DLD1 (cell line): ENCODE data around the gene GAD1.

ENCODE experiments used
- in situ Hi-C: cut with HindIII; loops from 2 replicates; pipeline ENCODE4 v1.10.0; 2017; ENCODE audit warnings: low sequenced_read_pairs

Gene GAD1

GRCh38 chr2:170840717-170841210, 24.1 kb downstream of the GAD1 start:
- in situ Hi-C loops = no loop called here

GRCh38 chr2:170842785-170843184, 26.1 kb downstream of the GAD1 start:
- in situ Hi-C loops = no loop called here

GRCh38 chr2:170843656-170844055, 27.0 kb downstream of the GAD1 start:
- in situ Hi-C loops = no loop called here

- in situ Hi-C loops = no loop called here
Measured at GRCh38 chr2:170845343-170845742, 28.7 kb downstream of the GAD1 start.

DNA sequence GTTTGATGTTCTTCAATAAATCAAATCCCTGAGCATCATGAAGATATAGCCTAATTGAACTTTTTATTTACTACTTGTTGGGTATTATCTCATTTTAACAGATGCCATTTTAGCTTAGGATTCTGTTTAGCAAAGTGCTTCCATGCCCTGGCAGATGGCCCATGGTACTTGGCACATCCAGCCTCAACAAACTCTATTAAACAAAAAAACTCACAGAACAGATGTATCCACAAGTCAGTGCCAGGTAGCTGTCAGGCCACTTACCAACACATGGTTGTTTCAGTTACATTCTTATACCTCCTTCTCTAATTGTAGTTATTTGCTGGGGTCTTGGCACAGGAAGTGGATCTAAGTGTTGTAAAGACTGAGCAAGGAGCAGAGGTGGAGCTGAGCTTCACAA, 29.6 kb downstream of the GAD1 start:
- in situ Hi-C loops = no loop called here

GRCh38 chr2:170847716-170848115, 31.0 kb downstream of the GAD1 start:
- in situ Hi-C loops = no loop called here

DNA sequence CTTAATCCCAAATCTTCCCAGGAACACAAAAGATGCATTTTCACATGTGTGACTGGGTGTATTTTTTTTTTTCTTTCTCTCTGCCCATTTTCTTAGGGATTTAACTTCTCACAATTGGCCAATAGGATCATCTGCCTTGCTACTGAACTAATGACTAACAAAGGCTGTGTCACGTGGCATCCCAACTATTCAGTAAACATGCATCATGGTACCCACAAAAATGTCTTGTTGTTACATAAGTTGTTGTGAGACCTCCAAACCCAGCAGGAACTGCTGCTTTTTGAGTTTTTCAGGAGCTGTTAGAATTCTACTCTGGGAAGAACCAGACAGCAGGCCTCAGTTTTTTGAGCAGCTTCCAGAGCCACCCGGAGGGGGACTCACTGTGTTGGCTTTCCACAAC, 31.9 kb downstream of the GAD1 start:
- in situ Hi-C loops = no loop called here

- in situ Hi-C loops = no loop called here
Measured at GRCh38 chr2:170850251-170850650, 33.6 kb downstream of the GAD1 start.

DNA sequence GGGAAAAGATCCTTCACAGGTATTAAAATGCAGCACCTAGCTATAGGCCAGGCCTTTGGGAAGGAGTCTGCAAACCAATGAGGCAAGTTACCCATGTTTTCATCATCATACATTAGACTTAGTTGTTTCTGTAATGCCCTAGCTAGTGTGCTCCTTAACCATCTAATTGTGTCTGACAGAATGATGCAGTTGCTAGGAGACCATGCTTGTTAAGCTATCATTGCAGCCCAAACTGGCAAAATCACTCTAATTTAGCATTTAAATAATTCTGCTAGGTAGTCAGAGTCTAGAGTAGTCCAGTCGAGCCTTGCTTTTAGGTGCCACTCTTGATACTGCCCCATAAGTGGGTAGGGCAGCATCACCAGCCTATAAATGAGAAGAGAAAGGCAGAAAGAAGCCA, 34.9 kb downstream of the GAD1 start:
- in situ Hi-C loops = no loop called here

GRCh38 chr2:170856066-170856465, 39.4 kb downstream of the GAD1 start:
- in situ Hi-C loops = no loop called here

DNA sequence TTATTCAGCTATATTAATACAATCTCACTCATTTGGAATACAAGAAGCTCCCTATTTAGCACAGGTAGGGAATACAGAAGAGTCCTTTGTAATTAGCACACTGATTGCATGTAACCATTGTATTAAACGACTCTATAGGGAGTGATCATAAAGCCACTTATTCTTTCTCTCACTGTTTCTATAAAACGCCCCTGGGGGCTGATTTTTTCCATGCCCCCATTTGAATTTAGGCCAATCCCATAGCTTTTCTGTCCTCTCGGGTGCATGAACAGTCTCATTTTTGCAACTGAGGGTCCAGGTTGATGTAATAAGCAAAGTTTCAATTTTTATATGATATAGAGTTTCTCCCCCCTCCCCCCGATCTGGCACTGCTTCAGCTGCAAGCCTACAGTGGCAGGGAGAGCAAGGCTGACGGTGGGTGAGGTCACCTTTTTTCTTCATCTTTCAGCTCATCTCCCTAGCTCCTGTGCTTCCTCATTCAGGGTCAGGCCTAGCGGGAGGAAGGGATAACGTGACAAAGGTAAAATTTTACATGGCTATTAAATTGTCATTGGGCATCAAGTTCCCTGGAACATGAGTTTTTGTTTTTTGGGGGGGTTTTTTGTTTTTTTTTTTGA, 45.7 kb downstream of the GAD1 start:
- in situ Hi-C loops = no loop called here

DNA sequence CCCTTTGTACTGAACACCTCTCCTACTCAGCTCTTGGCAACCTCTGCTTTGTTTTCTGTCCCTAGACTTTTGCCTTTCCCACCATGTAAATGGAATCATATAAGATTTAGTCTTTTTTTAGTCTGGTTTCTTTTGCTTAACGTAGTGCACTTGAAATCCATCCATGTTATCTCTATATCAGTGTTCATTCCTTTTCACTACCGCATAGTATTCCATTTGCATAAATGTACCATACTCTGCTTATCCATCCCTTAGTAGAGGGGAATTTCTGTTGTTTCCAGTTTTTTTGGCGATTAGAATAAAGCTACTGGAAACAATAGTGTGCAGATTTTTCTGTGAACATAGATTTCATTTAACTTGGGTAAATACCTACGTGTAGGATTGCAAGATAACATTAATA, 46.4 kb downstream of the GAD1 start:
- in situ Hi-C loops = no loop called here

DNA sequence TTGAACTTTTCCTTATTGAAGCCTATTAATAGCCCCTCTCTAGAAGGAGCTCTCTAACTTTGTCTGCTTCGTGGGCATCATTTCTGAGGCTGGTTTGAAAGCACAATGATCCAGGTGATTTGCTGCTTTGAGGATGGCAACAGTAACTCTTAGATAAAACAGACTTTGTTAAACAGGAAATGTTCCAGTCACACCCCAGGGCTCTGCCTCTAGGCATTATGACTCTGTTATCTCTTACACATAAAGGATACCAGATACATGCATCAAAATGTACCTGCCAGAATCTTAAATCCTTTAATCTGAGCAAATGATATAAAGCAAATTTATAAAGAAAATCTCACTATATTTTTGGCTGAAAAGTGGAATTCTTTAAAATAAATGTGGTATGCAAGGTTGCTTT, 52.3 kb downstream of the GAD1 start:
- in situ Hi-C loops = no loop called here

DNA sequence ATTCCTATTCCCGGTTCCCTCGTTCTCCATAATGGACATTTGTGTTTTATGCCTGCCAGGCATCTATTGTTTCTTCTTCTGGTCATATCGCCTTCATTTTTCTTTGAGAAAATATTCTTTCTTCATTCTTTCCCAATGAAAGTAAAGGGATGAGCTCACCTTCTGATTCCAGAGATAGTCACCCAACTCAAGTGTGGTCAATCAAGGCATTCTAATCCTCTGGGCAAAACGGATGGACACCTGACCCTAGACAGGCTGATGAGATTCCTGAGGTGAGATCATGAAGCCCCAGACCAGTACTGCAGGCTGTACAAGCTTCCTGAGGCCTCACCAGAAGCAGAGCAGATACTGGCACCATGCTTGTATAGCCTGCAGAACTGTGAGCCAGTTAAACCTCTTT, 52.8 kb downstream of the GAD1 start:
- in situ Hi-C loops = no loop called here

GRCh38 chr2:170873035-170873692, 56.5 kb downstream of the GAD1 start:
- in situ Hi-C loops = no loop called here

DNA sequence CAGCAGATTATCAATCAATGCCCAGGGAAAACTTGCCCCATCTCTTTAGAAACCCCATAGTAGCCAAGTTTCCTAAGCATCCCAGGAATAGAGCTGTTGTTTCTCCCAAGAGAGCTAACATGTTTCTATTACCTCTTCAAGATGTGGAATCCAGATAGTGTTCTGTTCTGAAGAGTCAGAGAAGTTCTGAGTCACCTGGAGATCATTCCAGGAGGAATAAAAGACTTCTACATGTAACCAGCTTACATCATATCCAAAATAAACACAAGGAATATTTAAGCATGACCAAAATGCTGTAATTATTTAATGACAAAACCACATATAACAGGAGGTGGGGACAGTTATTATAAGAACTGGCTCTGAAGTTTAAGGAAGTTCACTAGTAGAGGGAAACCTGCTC, 61.4 kb downstream of the GAD1 start:
- in situ Hi-C loops = no loop called here

DNA sequence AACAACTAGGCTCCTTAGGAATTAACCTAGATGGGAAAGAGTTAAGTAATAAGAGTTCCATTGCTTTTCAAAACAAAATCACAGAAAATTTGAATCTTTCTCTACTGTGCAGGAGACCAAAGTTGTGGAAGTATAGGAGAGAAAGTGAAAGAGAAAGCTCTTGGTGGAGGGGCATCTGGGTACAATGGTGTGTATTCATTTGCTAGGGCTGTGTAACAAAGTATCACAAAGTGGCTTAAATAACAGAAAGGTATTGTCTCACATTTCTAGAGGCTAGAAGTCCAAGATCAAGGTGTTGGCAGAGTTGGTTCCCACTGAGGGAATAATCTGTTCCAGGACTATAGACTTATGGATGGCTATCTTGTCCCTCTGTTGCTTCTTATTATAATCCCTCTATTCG, 61.8 kb downstream of the GAD1 start:
- in situ Hi-C loops = no loop called here

GRCh38 chr2:170881840-170882239, 65.2 kb downstream of the GAD1 start:
- in situ Hi-C loops = no loop called here

DNA sequence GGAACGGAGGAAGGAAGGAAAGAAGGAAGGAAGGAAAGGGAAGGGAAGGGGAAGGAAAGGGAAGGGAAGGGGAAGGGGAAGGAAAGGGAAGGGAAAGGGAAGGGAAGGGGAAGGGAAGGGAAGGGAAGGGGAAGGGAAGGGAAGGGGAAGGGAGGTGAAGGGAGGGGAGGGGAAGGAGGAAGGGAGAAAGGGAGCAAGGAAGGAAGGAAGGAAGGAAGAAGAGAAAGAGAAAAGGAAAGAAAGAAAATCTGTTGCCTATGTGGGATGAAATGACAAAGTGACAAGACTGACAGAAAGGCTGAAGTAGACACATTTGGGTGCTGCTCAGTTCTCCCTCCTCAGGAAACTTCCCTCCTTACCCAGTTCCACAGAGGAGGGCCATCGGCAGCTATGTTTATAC, 66.1 kb downstream of the GAD1 start:
- in situ Hi-C loops = no loop called here

DNA sequence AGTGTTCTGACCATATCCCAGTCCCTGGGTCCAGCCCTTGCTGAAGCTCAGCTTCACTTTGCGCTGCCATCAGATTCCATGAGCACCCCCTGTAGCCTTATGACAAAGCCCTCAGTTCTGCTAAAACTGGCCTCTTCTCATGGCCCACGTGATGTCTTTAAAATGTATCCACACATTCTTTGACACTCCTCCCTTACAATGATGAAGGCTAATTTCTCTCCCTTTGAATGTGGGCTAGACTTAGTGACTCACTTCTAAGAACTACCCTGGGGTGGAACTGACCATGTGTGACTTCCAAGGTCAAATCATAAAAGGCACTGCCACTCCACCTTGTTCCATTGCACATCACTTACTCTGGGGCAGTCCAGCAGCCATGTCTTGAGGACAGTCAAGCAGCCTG, 67.0 kb downstream of the GAD1 start:
- in situ Hi-C loops = no loop called here

DNA sequence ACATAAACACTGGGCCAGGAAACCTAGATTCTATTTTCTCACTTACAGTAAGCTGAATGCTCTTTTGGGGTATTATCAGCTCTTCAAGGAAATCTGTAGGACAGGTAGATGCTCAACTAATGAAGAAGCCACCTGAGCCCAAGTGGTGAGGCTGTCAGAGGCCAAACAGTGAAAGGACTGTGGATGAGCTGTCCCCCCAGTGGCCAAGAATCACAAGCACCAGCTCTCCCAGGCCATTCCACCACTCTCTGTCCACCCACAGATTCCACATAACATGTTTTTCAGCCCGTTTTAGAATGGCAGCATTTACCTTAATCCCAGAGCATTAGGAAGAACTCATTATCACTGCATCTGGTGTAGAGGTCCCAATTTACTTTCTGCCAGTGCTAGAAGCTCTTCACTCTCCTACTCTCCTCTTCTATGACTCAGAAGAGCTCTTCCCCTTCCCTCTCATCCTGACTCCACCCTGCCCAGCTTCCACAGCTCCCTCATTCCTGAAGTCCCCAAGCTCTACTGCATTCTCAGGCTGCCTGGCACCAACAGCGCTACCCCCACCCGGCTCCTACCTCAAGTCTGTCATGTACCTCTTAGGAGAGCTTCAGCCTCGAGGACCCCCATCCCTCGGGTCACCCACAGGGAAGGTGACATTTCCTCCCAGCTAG, 68.6 kb downstream of the GAD1 start:
- in situ Hi-C loops = no loop called here

DNA sequence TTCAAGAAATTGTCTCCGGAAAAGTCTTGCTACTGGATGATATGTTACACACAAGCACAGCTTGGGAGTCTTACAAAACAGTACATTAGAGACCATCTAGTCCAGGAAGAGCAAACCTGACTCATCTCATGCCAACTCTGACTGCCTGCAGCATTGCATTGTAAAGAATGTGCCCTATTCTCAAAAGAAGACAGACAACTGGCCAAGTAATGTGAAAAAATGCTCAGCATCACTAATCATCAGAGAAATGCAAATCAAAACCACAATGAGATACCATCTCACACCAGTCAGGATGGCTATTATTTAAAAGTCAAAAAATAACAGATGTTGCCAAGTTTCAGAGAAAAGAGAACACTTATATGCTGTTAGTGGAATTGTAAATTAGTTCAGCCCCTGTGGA, 69.7 kb downstream of the GAD1 start:
- in situ Hi-C loops = no loop called here
